OCI-M1 (cell line): ENCODE data around the gene ADORA3.

ENCODE experiments used
- DNase-seq: peaks from one replicate; lab custom pipeline; 2025; lab: John Stamatoyannopoulos, UW

The ADORA3 gene

DNA sequence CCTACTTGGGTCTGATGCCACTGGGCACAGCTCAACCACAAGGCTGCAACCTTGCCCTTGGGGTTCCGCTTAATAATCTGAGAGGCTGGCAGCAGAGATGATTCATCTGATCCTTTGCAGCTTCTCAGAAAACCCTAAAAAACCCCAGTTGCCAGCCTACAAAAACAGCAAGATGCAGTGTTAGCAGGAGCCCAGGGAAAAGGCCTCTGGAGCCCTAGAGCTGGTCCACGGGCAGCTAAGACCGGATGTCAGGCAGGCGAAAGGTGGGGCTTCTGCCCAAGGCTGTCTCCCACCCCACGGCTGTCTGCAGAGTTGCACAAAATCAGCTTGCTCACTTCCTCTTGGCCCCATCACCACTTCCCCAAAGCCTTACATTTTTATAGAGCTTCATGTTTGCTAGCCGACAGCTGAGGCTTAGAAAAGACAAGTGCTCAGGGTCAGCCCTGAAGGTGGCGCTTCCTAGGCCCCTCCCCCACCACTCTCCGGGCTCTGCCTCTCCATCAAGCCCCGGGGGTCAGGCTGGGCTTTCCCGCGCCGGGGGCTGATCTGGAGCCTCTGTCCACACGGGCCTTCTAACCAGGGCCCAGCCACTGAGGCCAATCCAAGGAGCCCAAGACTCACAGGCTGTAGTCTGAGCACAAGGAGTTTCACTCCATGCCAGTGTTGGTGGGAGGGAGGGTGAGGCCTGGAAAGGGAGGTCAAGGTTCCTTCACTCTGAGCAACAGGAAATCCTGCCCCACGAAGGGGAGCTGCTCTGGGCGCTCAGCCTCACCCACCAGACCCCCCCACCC lies 4.2 kb upstream of the ADORA3 start:
- peak; percentile 94 for DNase-seq

DNA sequence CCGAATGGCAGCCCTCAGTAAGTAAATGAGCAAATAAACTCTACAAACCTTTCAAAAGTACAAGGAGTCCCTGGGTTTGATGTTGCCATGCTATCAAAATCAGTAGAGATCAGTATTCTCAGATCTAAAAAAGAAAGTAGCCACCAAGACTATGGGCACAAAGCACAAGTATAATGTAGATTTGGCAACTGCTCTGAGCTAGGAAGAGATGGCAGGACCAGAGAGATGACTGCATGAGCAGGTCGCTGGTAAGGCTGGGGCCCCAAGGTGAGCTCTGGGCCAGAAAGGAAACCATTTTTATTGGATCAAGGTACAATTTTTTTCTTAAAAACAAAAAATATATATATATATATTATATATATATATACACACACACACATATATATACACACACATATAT lies 3.1 kb upstream of the ADORA3 start:
- DNase-seq, result no peak

DNA sequence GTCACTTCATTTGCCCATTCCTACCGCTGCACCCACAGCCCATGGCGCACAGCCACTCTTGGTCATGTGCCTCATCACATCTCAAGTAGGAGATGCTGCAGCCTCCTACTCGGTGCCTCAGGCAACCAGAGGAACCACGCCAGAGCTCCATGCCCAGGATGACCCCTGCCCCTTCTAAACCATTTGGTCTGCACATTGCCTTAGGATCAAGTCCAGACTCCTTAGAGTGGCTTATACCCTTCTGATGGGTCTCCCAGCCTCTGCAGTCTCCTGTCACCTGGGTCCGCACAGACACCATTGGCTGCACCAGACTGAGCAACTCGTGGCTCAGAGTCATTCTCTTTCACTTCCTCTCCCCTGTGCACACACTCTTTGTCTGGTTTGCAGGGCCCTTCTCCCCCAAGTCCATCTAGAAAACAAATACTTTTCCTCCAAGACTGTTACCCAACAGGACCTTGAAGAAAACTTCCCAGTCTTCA lies 2.2 kb upstream of the ADORA3 start:
- DNase-seq, result no peak

DNA sequence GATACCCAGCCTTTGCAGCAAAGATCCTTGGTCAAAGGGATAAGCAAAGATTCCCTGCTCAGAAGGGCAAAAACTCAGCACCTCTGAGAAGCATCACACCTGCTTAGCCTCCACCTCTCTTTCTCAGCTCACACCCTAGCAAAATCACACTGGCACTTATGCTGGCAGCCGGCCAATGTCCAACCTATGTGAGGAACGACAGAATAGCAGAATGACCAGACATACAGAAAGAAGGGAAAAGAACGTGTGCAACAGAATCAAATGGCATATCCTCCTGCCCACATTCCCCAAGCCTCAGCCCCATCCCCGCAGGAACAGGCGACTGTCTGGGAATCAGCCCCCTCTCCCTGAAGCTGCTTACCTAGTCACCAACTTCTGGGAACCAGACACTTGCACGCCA lies 664 bp upstream of the ADORA3 start:
- DNase-seq, result no peak

DNA sequence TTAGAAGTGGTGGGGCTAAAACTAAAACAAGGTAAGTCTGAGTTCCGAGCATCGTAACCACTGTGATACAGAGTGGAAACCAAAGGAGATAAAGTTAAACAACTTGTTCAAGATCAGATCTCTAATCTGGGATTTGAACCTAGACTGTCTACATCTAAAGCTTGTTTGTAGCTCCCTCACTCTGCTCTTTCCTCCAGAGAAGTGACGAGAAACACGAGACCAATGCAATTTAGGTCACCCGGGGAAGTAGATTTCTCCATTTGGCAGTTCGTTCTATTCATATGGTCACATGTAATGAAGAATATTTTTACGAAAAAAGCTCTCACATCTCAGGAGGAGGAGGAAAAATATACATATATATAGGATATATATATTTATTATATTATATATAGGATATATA lies 1.8 kb downstream of the ADORA3 start:
- DNase-seq, result no peak

DNA sequence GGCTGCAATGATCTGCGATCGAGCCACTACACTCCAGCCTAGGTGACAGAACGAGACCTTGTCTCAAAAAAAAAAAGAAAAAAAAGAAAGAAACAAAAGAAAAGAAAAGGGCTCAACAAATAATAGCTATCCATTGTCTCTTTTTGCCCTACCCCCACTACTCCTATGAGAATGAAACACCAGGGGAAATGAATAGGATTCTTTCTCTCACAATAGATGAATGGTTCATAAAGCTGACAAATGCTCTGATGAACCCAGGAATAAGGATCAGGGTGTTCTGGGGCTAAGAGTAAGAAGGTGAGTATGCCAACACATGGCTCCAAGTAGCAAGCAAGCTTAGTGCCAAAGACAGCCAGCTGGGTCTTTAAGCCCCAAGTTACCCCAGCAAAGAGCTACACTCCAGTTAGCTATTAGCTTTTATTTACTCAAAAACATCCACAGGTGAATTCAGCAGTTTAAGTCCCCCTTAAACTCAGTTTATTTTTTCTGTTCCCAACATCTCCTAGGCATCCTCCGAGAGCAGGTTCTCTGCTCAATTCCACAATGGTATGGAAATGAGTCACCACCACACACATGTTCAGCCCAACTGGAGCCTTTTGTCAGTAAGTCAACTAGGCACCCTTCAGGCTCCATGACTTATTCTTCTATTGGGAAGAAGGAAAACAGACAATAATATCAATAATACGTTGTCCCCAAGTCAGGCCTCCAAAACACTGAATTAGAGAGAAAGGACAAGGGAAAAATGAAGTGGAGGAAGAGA lies 4.2 kb downstream of the ADORA3 start:
- no peak for DNase-seq

DNA sequence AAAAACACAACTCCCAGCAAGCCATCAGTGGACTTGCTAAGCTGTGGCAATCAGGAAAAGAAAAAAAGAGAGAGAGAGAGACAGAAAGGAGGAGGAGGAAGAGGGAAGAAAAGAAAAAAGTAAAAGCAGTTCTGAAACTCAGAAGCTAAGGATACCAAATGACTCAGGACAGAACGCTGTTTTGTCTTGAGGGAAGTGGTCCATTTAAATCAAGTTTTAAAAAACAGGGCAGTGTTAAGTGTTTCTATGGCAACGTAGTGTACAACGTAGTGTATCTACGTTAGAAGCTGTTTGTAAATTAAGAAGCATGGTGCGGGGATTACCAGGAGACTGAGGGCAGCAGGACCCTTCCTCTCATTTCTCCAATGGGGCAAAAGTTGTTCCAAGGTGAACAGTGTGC lies 5.8 kb downstream of the ADORA3 start:
- no peak for DNase-seq

DNA sequence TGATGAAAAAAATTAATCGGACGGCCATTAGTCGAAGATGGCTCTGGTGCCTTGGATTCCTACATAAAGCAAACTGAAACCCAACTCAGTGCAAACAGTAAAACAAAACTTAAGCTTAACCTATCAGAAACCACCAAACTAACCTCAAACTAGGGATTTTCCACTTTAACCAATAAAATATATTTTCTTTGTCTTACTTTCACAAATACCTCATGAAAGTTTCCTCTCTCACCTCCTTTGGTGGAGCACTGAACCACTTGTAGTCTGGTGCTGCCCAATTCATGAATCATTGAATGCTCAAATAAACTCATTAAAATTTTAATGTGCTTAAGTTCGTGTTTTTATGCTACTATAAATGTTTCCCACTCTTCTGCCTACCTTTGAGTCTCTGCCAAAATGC lies 7.0 kb downstream of the ADORA3 start:
- DNase-seq, result no peak

DNA sequence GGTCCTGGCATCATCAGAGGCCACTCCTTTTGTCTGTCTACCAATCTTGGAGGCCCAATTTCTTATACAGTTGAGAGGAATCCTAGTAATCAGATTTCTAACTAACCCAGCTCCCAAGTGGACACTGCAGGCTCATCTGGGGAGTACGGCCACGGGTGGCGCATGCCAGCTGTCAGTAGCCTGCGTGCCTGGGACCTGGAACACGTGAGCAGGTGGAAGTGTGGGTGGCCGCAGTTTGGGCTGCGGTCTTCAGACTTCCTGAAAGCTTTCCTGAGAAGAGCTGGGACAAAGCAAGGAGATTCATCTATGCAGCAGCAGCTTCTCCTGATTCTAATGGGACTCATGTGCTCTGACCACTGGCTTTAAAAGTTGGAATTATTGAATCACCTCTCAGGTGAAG lies 12.4 kb downstream of the ADORA3 start:
- DNase-seq, result no peak

DNA sequence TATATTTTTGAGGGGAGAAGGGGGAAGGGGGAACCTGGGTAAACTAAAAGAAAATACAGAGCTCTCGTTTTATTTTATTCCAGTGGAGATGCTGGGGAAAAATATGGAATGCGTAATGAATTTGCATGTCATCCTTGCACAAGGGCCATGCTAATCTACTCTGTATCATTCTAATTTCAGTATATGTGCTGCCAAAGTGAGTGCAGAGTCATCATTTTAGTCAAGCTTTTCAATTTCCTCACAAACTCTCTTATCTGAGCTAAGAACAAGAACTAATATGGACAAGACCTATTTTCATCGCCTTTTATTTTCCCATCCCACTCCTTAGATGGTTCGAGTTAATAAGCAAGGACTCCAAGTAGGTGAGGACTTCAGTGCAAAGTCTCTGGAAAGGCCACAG lies 13.2 kb downstream of the ADORA3 start:
- no peak for DNase-seq

DNA sequence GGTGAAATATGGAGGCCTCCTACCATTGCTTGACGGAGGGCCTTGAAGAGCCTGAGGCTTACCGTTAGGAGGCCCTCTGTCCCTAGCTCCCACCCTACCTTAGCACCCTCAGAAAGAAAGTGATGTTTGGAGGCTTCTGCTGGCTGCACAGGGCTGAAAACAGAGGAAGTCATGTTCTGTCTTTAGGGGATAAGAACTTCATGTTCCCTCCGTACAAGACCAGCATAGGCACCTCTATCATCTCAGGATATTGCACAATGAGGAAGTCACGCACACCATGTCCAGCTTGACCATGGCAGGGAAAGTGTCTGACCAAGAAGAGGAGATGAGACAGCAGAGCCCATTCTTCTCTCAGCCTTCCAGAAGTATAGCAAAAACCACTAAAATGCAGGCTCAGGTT lies 13.8 kb downstream of the ADORA3 start:
- peak; percentile 32 for DNase-seq

DNA sequence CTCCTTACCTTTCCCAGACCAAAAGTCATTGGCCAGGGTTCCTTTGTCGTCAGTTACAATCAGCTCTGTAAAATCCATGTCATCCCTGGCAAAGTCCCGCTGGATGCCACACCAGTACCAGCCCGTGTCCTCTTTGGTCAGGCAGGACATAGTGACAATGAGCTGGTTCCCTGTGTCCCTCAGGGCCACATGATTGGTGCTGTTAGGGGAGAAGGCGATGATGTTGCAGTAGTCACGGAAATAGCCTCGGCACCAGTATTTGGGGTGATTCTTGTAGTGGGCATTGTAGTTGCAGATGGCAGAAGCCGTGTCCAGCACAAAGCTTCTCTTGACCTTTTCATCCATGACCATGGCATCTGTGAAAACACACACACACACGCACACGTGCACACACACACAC lies 14.8 kb downstream of the ADORA3 start:
- DNase-seq, result no peak

DNA sequence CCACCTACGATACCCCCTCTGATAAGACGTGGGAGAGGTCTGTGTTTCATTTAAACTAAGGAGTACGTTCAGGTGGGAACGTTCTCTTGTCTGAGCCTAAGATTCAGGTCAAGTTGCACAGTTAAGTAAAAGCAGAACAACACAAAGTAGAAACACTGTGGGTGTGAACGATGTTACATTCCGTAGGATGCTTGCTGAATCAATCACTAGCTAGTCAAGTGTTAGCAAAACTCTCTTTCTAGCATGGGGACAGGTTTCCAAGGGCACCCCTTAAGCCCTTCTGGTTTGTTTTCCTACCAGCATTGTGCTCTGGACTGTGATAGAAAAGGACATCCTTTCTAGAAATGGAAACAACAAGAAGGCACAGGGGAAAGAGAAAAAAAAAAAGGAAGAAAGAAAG lies 16.3 kb downstream of the ADORA3 start:
- no peak for DNase-seq

DNA sequence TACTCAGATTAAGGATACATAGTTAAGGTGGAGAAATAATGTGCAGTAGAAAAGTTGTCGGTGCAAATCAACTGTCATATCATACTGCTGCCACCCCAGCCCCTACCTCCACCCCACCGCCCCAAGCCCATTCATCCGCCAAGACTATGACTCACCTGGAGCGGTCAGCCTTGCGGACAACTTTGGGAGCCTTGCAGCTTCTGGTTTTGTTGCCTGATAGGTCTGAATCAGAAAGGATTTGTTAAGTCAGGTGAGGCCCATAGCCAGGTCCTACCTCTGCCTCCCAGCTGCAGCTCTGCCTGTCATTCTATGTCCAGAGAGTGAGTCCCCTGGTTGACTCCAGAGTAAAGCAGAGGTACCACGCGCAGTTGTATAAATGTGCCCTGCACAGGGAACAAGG lies 17.0 kb downstream of the ADORA3 start:
- DNase-seq, result no peak

DNA sequence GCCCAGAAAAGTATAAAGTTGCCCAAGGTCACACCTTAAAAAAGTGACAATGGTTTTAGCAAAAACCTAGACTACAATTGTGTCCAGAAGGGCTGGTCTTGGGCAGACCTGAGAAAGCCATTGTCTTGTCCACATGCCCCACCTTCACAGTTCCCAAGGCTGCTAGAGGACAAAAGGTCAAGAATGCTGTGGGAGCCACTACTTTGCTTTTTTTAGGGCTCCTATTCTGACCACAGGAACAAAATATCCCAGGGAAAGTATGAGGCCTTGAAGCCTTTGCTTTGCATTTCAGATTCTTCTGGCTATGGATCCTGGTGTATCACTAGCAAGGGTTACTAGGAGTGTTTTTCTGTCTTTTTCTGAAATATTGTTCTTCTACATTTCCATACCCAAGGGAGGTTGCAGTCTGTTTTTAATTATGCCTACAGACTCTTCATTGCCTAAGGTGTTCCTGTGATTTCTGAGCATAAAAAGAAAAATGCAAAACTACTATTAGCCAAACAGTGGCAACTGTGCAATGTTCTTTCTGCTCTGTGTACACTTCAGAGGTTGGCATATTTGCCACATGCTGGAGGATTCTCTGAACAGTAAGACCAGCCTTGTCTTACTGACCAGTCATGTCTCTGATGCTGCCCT lies 18.9 kb downstream of the ADORA3 start:
- no peak for DNase-seq

DNA sequence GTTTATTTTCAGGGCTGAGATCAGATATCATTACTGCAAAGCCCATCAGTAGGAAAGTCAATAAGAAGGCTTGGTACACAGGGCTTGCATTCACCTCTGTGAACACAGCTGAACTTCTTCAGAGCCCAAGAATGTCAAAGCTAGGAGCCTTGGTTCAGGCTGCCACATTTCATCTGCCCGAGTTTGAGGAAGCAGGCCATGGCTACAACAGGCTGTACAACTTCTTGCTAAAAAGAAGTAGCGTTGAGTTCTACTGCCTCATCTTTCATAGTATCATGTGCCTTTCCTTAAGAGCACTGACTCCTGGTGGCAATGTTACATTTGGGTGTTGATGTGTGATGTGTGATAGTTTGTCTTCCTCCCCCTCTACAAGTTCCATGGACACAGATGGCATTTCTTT lies 19.6 kb downstream of the ADORA3 start:
- no peak for DNase-seq

DNA sequence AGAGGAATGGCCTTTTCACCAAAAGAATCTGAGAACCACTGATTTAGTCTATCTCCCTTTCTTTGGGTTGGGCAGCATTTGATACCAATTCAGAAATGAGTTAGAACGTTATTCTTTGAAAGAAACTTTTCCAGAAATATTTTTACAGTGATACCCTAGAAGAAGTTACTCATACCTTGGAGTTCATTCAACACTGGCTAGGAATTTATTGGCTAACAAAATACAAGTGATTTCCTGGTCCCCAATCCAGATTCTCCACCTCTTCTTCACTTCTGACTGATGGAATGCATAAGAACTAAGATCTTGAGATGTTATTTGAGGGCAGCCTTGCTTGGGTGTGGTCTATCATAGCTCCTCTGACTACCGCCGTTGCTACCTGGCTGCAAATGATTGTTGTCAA lies 20.3 kb downstream of the ADORA3 start:
- DNase-seq, result no peak

DNA sequence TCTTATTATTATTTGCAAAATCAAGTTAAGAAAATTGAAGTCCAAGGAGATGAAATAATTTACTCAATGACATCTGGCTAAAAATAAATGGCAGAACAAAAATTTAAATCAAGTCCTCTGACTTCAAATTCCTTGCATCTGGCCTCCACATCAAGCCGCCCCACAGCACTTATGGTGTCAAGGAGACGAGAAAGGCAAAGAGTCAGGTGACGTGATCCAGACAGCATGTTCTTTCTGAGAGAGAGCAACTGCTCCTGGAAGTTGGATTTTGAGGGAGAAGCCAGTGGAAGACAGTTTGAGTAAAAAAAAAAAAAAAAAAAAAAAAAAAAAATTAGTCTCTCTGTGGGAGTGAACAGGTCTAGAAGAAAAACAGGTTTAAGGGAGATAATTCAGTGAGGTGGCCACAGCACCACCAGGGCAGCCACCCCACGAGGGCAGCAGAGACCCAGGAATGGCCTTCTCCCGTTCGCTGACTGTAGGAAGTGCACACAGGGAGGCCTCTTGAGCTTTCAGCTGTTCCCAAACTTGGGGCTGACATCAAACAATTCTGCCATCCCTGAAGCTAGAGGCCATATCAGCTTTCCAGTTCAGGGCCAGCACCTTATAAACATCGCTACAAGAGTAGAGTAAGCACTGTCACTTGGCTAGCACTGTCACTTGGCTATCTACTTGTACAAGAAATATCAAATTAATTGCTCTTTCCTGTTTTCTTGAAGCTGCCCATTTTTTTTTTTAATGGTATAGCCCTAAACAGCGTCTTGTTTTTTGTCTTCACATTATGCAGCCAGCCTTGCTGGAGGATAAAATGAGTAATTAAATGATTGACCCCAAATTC lies 21.8 kb downstream of the ADORA3 start:
- peak; percentile 88 for DNase-seq

DNA sequence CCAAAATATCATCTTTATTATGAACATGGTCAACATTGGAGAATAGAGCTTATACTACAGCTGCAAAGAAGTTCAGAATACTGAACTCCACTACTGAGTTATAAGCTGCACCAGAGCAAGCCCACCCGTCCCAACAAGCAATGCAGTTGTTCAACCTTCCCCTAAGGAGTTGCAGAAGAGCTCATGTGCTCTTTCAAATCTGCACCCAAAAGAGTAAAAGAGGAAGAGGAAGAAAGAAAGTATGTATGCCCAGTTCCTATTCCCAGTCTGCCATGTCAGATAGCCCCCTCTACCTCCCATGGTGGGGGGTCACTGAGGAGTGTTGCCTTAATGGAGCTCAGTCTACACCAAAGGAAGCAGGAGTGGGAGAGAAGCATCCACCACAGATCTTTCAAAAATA lies 22.8 kb downstream of the ADORA3 start:
- no peak for DNase-seq

DNA sequence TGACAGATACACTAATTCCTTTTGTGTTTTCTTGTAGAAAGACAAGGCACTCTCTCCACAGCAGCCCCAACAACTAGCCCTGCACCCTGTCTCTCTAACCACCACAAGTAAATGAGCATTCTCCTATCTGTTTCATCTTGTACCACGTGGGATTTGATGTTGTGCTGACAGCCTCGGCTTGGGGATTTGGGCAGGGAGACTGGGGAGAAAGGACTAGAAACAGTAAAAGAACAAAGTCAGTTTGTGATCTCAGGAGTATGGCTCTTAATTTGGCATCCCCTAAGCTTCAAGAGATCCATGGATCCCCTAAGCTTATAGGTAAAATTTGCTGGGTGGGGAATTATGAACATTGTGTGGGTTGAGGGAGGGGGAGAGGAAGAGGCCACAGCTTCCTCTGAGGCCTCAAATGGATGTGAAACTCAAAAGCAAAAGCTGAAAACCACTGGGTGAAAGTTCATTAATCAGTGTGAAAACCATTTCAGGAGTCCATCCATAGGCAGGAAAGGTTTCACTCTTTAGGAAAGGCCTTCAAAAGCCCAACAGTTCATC lies 26.6 kb downstream of the ADORA3 start:
- DNase-seq, result peak; percentile 71

DNA sequence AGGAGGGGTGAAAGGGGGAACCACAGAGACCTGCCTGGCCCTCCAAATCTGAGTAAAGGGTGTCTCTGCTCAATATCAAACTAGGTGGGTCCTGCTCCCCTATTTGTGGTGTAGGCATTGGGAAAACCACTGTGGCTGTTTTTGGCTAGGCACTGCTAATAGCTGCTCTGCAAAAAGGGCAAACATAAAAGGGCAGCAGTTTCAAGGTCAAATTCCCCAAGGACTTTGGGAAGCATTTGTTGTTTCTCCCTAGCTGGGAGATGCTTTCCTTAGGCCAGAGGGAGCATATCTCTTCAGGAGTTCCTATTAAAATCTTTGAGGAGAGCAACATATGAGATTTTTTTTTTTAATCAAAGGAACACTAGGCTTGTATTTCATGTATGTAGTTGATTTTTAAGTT lies 27.2 kb downstream of the ADORA3 start:
- no peak for DNase-seq

DNA sequence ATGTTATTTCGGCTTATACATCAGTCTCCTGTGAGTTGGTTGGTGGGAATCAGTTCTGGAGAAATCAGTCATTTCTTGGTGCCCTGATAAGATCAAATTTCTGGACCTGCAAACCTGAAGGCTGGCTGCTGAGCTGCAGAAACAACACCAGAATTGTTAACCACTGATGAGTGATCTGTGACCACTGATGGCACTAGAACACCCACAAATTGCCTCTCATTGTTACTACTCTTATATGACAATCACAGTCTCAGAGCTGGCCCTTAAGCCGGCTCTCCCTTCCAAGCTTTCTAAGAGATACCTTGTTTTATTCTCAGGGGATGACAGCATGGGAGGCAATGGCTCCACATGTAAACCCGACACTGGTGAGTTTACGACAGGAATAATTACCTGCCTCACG lies 27.7 kb downstream of the ADORA3 start:
- no peak for DNase-seq
